ENCODE results near the gene DIRAS1. TPM values are rescaled to one million over a fixed set of nuclear protein-coding genes. Genes with fewer than 3 reads are reported as not detected.

Gene DIRAS1
- total RNA-seq, 1 experiment from 2014 or later, result 7.8 TPM

GRCh38 chr19:2678044-2678671, 43.0 kb downstream of the DIRAS1 start:
- H3K14ac ChIP-seq (ENCODE audit: insufficient read depth, low read length), result no peak overlapping the region
- no peak overlapping the region for H4K8ac ChIP-seq (replicated peaks; ENCODE audit: insufficient read length, low read depth, low read length)
- no peaks in the 10 kb centered on the region for H3K9me3 ChIP-seq (ENCODE audit: control insufficient read depth, low read depth, low read length)
- H4K5ac ChIP-seq (ENCODE audit: insufficient read length, low read depth, low read length), result no peak overlapping the region
- no peak overlapping the region for H2BK120ac ChIP-seq (ENCODE audit: low read depth, low read length, poor library complexity, severe bottlenecking)
- H3K4me1 ChIP-seq (ENCODE audit: insufficient read depth, low read length), result peaks cover 4% of the 10 kb centered on the region; the same call in 1 of the 2 replicates
- no peak overlapping the region for H3K4me3 Mint-ChIP-seq
- no peaks in the 10 kb centered on the region for H3K27me3 ChIP-seq (ENCODE audit: insufficient read depth, low read length)
- H3K27ac ChIP-seq (ENCODE audit: insufficient read length, low read depth, low read length), result no peak overlapping the region
- H3K23ac ChIP-seq (ENCODE audit: insufficient read length, low read depth, low read length), result no peak overlapping the region
- H3K4me1 Mint-ChIP-seq, result peaks cover 12 to 18% of the 10 kb centered on the region in 2 experiments
- WGBS (ENCODE audit: extremely low coverage, insufficient read length, low lambda C conversion rate), result no CpG with 5 or more reads among the region's 8 CpGs
- DNase-seq, result no peak
- no peaks in the 10 kb centered on the region for H3K79me2 ChIP-seq (ENCODE audit: insufficient read depth, low read length)
- no peak overlapping the region for H2BK15ac ChIP-seq (ENCODE audit: low read depth, low read length)
- TF ChIP-seq CTCF (conservative IDR thresholded peaks at IDR 0.05), result no peak
- H3K56ac ChIP-seq (ENCODE audit: insufficient read length, low read depth, low read length), result no peak overlapping the region
- H3T11ph ChIP-seq (ENCODE audit: low read length), result no peak overlapping the region
- H3K27ac Mint-ChIP-seq, result no peak overlapping the region
- no peak overlapping the region for H3K9ac ChIP-seq (ENCODE audit: extremely low read depth, insufficient read length, low read length)
- no peaks in the 10 kb centered on the region for H3K79me1 ChIP-seq (ENCODE audit: insufficient read depth, low read depth, low read length, poor library complexity, severe bottlenecking)
- H3K4me2 ChIP-seq (ENCODE audit: insufficient read depth, insufficient read length, low read length), result no peak overlapping the region
- H2AFZ ChIP-seq (ENCODE audit: low read length), result no peak overlapping the region
- no peaks in the 10 kb centered on the region for H4K20me1 ChIP-seq (ENCODE audit: control insufficient read depth, insufficient read depth, insufficient read length)
- peaks cover 34% of the 10 kb centered on the region for H3K27me3 Mint-ChIP-seq (ENCODE audit: low read depth)
- H2BK5ac ChIP-seq (ENCODE audit: insufficient read length, low read length), result no peak overlapping the region
- peaks cover 0 to 2% of the 10 kb centered on the region in 2 experiments; a peak in 2 of 5 replicates for H3K9me3 Mint-ChIP-seq
- H3K4ac ChIP-seq (ENCODE audit: low read depth, low read length), result no peak overlapping the region
- no peak overlapping the region for H2BK12ac ChIP-seq (ENCODE audit: insufficient read length, low read depth, low read length)
- no peak overlapping the region for H2AK5ac ChIP-seq (ENCODE audit: insufficient read length, low read length)
- peaks cover 0 to 5% (median 5%) of the 10 kb centered on the region in 3 experiments; a peak in 5 of 7 replicates for H3K36me3 Mint-ChIP-seq (ENCODE audit: insufficient read depth in 1 of 3, low read depth in 3 of 3)
- H3K18ac ChIP-seq (ENCODE audit: insufficient read length, low read depth, low read length), result no peak overlapping the region
- H2BK20ac ChIP-seq (ENCODE audit: low read depth, low read length, poor library complexity, severe bottlenecking), result no peak overlapping the region
- no peaks in the 10 kb centered on the region for H3K23me2 ChIP-seq (ENCODE audit: insufficient read length, low read depth, low read length, poor library complexity, severe bottlenecking)
- H4K91ac ChIP-seq (ENCODE audit: insufficient read length, low read depth, low read length), result no peak overlapping the region

Measured in H9 (cell line).